Suprapubic skin (tissue), 4 donors: ENCODE data around the gene EBF4.
A peak's percentile ranks its signal among the peaks of the same experiment; 100 is the strongest.

ENCODE experiments used
- POLR2A ChIP-seq, 2 donors: fragments of 450-650 bp; IDR thresholded peaks; one replicate each; pipeline ENCODE4 v1.6.1; 2017; ENCODE audit warnings: antibody characterized with exemption in 2 of 2, mild to moderate bottlenecking in 2 of 2, moderate library complexity in 2 of 2
- POLR2AphosphoS5 ChIP-seq, 3 donors: sonication (generic); formaldehyde crosslinking; IDR thresholded peaks; one replicate each; pipeline ENCODE4 v1.6.1; 2017; ENCODE audit warnings: antibody characterized with exemption in 3 of 3
- TF ChIP-seq, protein P1 (sequence below), 2 donors: fragments of 200-600 bp in 1 of 2; fragments of 450-650 bp in 1 of 2; sonication (generic) in 1 of 2; IDR thresholded peaks; one replicate each; pipeline ENCODE4 v1.5.1; 2016 to 2019; ENCODE audit warnings: antibody characterized with exemption in 2 of 2, mild to moderate bottlenecking in 1 of 2, moderate library complexity in 1 of 2

DNA sequence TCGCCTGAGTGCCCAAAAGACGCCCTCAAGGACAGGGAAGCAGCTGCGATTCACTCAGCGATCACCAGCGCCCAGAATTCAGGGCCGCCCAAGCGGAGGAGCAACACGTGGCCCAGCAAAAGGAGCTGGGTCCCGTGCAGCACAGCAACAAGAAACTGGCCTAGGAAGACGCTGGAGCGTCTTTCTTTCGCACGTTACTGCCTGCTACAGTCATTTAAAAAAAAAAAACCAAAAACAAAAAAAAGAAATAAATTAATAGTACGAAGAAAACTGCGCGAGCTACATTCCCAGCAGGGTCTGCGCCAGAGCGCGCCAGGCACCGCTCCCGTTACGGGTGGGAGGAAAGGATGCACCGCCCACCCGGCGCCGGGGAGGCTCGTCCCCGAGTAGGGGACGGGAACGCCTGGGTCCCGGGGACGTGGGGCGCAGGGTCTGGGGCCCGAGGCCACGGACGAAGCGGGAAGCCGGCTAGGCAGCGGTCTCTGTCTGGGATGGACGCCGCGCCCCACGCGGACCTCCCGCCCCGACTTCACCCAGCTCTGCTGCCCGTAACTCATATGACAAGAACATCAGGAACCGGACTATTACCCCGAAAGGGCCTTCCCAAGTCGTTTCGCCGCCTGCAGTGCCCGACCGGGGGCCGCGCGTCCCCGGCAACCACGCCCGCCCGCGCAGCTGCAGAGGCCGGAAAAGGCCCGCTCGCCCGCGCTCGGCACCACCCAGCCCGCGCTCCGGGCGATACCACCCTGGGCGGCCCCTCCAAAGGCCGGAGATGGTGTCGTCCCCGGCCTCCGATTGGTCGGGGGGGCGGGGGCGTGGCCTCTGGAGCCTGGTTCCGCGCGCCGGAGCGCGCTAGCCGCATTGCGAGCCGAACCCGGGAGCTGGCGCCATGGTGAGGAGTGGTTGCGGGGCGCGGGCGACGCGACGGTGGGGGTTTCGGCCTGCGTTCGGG lies 40.5 kb upstream of the EBF4 start, which contains the start of gene NOP56:
- TF ChIP-seq, protein P1, sequence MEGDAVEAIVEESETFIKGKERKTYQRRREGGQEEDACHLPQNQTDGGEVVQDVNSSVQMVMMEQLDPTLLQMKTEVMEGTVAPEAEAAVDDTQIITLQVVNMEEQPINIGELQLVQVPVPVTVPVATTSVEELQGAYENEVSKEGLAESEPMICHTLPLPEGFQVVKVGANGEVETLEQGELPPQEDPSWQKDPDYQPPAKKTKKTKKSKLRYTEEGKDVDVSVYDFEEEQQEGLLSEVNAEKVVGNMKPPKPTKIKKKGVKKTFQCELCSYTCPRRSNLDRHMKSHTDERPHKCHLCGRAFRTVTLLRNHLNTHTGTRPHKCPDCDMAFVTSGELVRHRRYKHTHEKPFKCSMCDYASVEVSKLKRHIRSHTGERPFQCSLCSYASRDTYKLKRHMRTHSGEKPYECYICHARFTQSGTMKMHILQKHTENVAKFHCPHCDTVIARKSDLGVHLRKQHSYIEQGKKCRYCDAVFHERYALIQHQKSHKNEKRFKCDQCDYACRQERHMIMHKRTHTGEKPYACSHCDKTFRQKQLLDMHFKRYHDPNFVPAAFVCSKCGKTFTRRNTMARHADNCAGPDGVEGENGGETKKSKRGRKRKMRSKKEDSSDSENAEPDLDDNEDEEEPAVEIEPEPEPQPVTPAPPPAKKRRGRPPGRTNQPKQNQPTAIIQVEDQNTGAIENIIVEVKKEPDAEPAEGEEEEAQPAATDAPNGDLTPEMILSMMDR (IDR thresholded peaks at IDR 0.05): no peak
- TF ChIP-seq POLR2A (IDR thresholded peaks at IDR 0.05) (peak; percentile 38 to 81), POLR2AphosphoS5 (IDR thresholded peaks at IDR 0.05) (peak in 2 of 3 donors; percentile 38 to 77)
